Ovary (tissue), 9 donors: ENCODE results near the gene PIGU. TPM values are rescaled to one million over a fixed set of nuclear protein-coding genes. Genes with fewer than 3 reads are reported as not detected.
"Not testable (repeated sequence)": the region's sequence is repeated elsewhere in the genome, so short reads cannot be mapped to it uniquely, and the experiment has no call there.

Source experiments
- DNase-seq, 5 donors: peaks; one replicate each; pipeline ENCODE4 v3.0.0-alpha.2; 2019 to 2020
- H3K27ac ChIP-seq, 2 donors: fragments of 200-600 bp; one replicate each; pipeline versions ENCODE4 v1.5.1 to v1.8.0; 2019 to 2022
- H3K27me3 ChIP-seq: fragments of 200-600 bp; one replicate; pipeline ENCODE4 v1.8.0; 2022
- H3K36me3 ChIP-seq: fragments of 200-600 bp; sonication (generic); one replicate; pipeline ENCODE4 v1.5.1; 2019
- H3K4me1 ChIP-seq: one replicate; pipeline ENCODE4 v1.8.1; 2013; ENCODE audit warnings: mild to moderate bottlenecking, moderate library complexity; ENCODE audit not compliant: insufficient read depth
- H3K4me3 ChIP-seq: fragments of 200-600 bp; sonication (generic); one replicate; pipeline ENCODE4 v1.5.1; 2017
- H3K9me3 ChIP-seq, 2 donors: fragments of 200-600 bp in 1 of 2; sonication (generic) in 1 of 2; one replicate each; pipeline versions ENCODE4 v1.5.1 to v1.8.1; 2013 to 2019; ENCODE audit warnings: mild to moderate bottlenecking in 1 of 2, moderate library complexity in 1 of 2
- CTCF ChIP-seq, 3 donors: fragments of 450-650 bp in 2 of 3; fragments of 200-600 bp in 1 of 3; IDR thresholded peaks; one replicate each; pipeline versions ENCODE4 v1.5.1 to v1.8.0; 2016 to 2022; ENCODE audit warnings: antibody characterized with exemption in 3 of 3, mild to moderate bottlenecking in 1 of 3
- EP300 ChIP-seq: sonication (generic); formaldehyde crosslinking; IDR thresholded peaks from one replicate; pipeline ENCODE4 v1.6.1; 2017; ENCODE audit warnings: antibody characterized with exemption
- POLR2A ChIP-seq: fragments of 450-650 bp; IDR thresholded peaks from one replicate; pipeline ENCODE4 v1.6.1; 2017; ENCODE audit warnings: antibody characterized with exemption, mild to moderate bottlenecking, moderate library complexity
- WGBS, 3 donors: extraction: QIAGEN DNeasy Blood & Tissue Kit in 1 of 3; methylation state at CpG; one replicate each; pipeline versions ENCODE4 v1.1.5 to v1.1.7; 2013 to 2017; 5-methylcytosine and 5-hydroxymethylcytosine counted together
- intact Hi-C, 4 donors: fragments of 100-400 bp; cut with DNase I; formaldehyde crosslinking; loops; one replicate each; pipeline versions ENCODE4 v1.11.0 to v1.15.1; 2022 to 2023
- polyA plus RNA-seq, 2 donors: library from polyadenylated mRNA; stranded (reverse); fragments of 200-250 nt in 1 of 2; fragments of 350-450 nt in 1 of 2; fragmentation: Illumina TruSeq in 1 of 2; extraction: RNeasy Lipid Tissue Mini Kit (QIAGEN cat#74804) in 1 of 2; gene quantifications; one replicate each; pipeline ENCODE4 v1.2.3, GENCODE V29; 2013 to 2014
- total RNA-seq, 7 donors: library from RNA; depleted of rRNA in 2 of 7; stranded (reverse); fragments of >200 nt in 2 of 7; fragmentation: NEBNext Ultra II Directional in 3 of 7; extraction: Animal tissue kit (Norgen Biotek cat#: 25700) in 3 of 7; gene quantifications; one replicate each; pipeline versions ENCODE4 v1.1.0 to v1.2.4, GENCODE V29; 2016 to 2023
- donor health status: DM: no; HTN: no; CAD: no; lungs with moderate emphysema.
- donor health status: DM: no; HTN: no; CAD: no.
- donor health status: Bipolar disorder and iron deficiency.
- donor health status: DM: yes; HTN: yes; CAD: no.
- donor health status: DM: no; HTN: no; CAD: no.
- donor health status: DM: yes; HTN: yes; CAD: no.

PIGU gene
- total and polyA plus RNA-seq, 9 donors = 14.4 to 61.4 (median 20.9) TPM

- no peaks in the 10 kb centered on the region for H3K27me3 ChIP-seq
- no peak for DNase-seq
- no peaks in the 10 kb centered on the region for H3K9me3 ChIP-seq
- no peak overlapping the region for H3K4me3 ChIP-seq
- no peaks in the 10 kb centered on the region for H3K36me3 ChIP-seq
- 83 to 87% (median 84%) methylated on average over 9 of the region's 9 CpGs for whole genome bisulfite sequencing, 3 donors
- TF ChIP-seq CTCF (IDR thresholded peaks at IDR 0.05) = no peak
- TF ChIP-seq POLR2A = no peak
- no peak for TF ChIP-seq EP300
- intact Hi-C loops = no loop called here
- H3K27ac ChIP-seq = no peak overlapping the region
- H3K4me1 ChIP-seq = peaks cover 4% of the 10 kb centered on the region
Observed at GRCh38 chr20:34717230-34718095, 40.6 kb upstream of the PIGU start.

- intact Hi-C loops = no loop called here
Observed at GRCh38 chr20:34716921-34717229, 40.0 kb upstream of the PIGU start.

GRCh38 chr20:34715384-34715783 is 38.5 kb upstream of the PIGU start:
- TF ChIP-seq POLR2A = no peak
- TF ChIP-seq CTCF (IDR thresholded peaks at IDR 0.05) = no peak
- no peak for TF ChIP-seq EP300
- no peaks in the 10 kb centered on the region for H3K36me3 ChIP-seq
- 96 to 100% (median 98%) methylated on average over 4 of the region's 4 CpGs for WGBS, 3 donors
- no peak overlapping the region for H3K27ac ChIP-seq
- H3K9me3 ChIP-seq = no peaks in the 10 kb centered on the region
- DNase-seq = no peak
- no peaks in the 10 kb centered on the region for H3K27me3 ChIP-seq
- no peak overlapping the region for H3K4me3 ChIP-seq
- intact Hi-C loops = no loop called here
- H3K4me1 ChIP-seq = peaks cover 4% of the 10 kb centered on the region

More at GRCh38 chr20:34716921-34717229, 40.0 kb upstream of the PIGU start:
- Histone ChIP-seq H3K4me1 (peaks cover 4% of the 10 kb centered on the region), H3K4me3 (no peak overlapping the region), H3K9me3 (no peaks in the 10 kb centered on the region), H3K27ac (no peak overlapping the region), H3K27me3 (no peaks in the 10 kb centered on the region), H3K36me3 (no peaks in the 10 kb centered on the region)
- no peak for DNase-seq
- TF ChIP-seq EP300 (no peak), POLR2A (no peak), CTCF (IDR thresholded peaks at IDR 0.05) (no peak)
- 98 to 100% (median 98%) methylated on average over 2 of the region's 2 CpGs for WGBS, 3 donors

- intact Hi-C loops, H3K27me3 ChIP-seq, H3K9me3 ChIP-seq, H3K27ac ChIP-seq, H3K4me1 ChIP-seq, H3K36me3 ChIP-seq, H3K4me3 ChIP-seq, DNase-seq: not testable (repeated sequence)
- 91 to 92% (median 92%) methylated on average over 10 of the region's 10 CpGs for WGBS, 3 donors
Observed at GRCh38 chr20:34713944-34714515, 37.1 kb upstream of the PIGU start.
